ENCODE data around the gene CYP2F1. TPM values are rescaled to one million over a fixed set of nuclear protein-coding genes. Genes with fewer than 3 reads are reported as not detected.
"Not testable (repeated sequence)": the region's sequence is repeated elsewhere in the genome, so short reads cannot be mapped to it uniquely, and the experiment has no call there.

CYP2F1 gene
- total and polyA plus RNA-seq, 8 donors, result 0.30 TPM; not detected in 7

DNA sequence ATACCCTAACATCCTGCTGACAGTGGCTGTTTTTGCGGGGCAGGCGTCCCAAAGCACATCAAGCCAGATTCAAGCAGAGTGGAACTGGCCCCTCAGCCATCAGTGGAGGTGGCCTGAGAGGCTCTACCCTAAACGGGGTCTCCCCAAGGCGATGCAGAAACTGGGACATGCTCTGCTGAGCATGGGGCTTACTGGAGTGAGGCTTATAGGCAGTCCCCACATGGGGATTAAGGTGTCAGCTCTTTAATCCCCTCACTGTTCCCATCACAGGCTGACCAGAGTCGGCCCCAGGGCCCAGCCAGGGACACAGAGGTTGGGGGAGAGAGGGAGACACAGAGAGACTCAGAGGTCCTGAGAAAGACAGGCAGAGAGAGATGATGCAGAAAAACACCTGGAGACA, 17.0 kb downstream of the CYP2F1 start:
- WGBS, 5 donors, result 71 to 91% (median 87%) methylated on average over 2 to 5 of the region's 5 CpGs

DNA sequence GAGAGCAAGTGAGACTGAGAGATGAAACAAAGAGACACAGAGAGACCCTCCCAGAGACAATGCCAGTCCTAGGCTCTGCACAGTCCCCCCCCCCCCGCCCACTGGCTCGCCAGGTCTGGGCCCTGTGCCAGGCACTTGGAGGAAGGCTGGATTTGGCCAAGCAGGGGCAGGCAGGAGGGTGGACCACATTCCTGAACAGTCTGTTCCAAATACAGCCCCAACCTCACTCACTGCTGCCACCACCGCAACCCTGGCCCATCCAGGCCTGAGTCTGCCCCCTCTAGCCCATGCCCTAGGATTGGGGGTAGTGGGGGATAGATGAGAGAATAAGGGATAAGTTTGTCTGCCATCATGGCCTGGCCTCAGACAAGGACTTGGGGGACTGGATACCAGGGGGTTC, 19.0 kb downstream of the CYP2F1 start:
- H3K4me3 ChIP-seq, result no peak overlapping the region
- DNase-seq, result no peak
- no peak overlapping the region for H3K27ac ChIP-seq
- intact Hi-C loops (cut with DNase I; ENCODE audit: low total_unique reads), result no loop called here
- peaks cover 0 to 26% (median 9%) of the 10 kb centered on the region in 4 donors for H3K4me1 ChIP-seq
- WGBS, 5 donors, result 17 to 62% (median 22%) methylated on average over 1 to 3 of the region's 3 CpGs
- H3K9me3 ChIP-seq, result no peaks in the 10 kb centered on the region
- no peak for TF ChIP-seq POLR2AphosphoS5 (IDR thresholded peaks at IDR 0.05)
- no peak for TF ChIP-seq EP300 (IDR thresholded peaks at IDR 0.05)
- TF ChIP-seq, protein P1, sequence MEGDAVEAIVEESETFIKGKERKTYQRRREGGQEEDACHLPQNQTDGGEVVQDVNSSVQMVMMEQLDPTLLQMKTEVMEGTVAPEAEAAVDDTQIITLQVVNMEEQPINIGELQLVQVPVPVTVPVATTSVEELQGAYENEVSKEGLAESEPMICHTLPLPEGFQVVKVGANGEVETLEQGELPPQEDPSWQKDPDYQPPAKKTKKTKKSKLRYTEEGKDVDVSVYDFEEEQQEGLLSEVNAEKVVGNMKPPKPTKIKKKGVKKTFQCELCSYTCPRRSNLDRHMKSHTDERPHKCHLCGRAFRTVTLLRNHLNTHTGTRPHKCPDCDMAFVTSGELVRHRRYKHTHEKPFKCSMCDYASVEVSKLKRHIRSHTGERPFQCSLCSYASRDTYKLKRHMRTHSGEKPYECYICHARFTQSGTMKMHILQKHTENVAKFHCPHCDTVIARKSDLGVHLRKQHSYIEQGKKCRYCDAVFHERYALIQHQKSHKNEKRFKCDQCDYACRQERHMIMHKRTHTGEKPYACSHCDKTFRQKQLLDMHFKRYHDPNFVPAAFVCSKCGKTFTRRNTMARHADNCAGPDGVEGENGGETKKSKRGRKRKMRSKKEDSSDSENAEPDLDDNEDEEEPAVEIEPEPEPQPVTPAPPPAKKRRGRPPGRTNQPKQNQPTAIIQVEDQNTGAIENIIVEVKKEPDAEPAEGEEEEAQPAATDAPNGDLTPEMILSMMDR (IDR thresholded peaks at IDR 0.05), result no peak
- no peak for TF ChIP-seq POLR2A (IDR thresholded peaks at IDR 0.05)
- H3K36me3 ChIP-seq, result no peaks in the 10 kb centered on the region
- H3K27me3 ChIP-seq, result peaks cover 0 to 10% (median 0%) of the 10 kb centered on the region in 3 donors

More for the DNA sequence above, 17.0 kb downstream of the CYP2F1 start:
- Histone ChIP-seq H3K27me3 (peaks cover 0 to 10% (median 0%) of the 10 kb centered on the region in 3 donors), H3K4me1 (peaks cover 5 to 28% (median 14%) of the 10 kb centered on the region in 4 donors), H3K9me3 (no peaks in the 10 kb centered on the region), H3K4me3 (no peak overlapping the region), H3K27ac (no peak overlapping the region), H3K36me3 (no peaks in the 10 kb centered on the region)
- no peak for DNase-seq
- intact Hi-C loops (cut with DNase I; ENCODE audit: low total_unique reads), result no loop called here
- TF ChIP-seq, protein P1 (IDR thresholded peaks at IDR 0.05), result no peak
- TF ChIP-seq POLR2A (IDR thresholded peaks at IDR 0.05), result no peak

DNA sequence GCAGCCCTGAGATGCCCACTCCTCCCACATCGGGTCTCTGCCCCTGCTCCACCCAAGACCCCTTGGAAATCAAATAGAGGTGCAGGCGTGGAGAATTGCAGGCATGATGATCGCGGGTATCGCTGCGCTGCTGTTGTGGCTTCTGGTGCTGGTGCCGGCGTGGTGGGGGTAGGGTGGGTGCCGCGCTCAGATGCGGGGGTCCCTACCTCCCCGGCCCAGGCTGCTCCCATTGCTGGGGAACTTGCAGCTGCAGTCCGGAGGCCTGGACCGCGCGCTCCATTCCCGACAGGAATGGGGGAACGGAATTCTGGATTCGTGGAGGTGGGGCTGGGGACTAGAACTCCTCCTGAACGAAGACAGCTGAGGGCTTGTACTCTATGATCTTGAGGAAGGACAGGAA, 20.4 kb downstream of the CYP2F1 start:
- no peak overlapping the region for H3K4me3 ChIP-seq
- peaks cover 0 to 22% (median 8%) of the 10 kb centered on the region in 4 donors for H3K4me1 ChIP-seq
- no peak for DNase-seq
- WGBS, 5 donors, result 82 to 93% (median 87%) methylated on average over 13 to 20 of the region's 20 CpGs
- H3K36me3 ChIP-seq, result no peaks in the 10 kb centered on the region
- H3K9me3 ChIP-seq, result no peaks in the 10 kb centered on the region
- H3K27ac ChIP-seq, result no peak overlapping the region
- no peak for TF ChIP-seq POLR2A (IDR thresholded peaks at IDR 0.05)
- no peak for TF ChIP-seq EP300 (IDR thresholded peaks at IDR 0.05)
- TF ChIP-seq, protein P1 (IDR thresholded peaks at IDR 0.05), result no peak
- no peak for TF ChIP-seq POLR2AphosphoS5 (IDR thresholded peaks at IDR 0.05)
- intact Hi-C loops (cut with DNase I; ENCODE audit: low total_unique reads), result no loop called here
- H3K27me3 ChIP-seq, result peaks cover 0 to 10% (median 0%) of the 10 kb centered on the region in 3 donors

DNA sequence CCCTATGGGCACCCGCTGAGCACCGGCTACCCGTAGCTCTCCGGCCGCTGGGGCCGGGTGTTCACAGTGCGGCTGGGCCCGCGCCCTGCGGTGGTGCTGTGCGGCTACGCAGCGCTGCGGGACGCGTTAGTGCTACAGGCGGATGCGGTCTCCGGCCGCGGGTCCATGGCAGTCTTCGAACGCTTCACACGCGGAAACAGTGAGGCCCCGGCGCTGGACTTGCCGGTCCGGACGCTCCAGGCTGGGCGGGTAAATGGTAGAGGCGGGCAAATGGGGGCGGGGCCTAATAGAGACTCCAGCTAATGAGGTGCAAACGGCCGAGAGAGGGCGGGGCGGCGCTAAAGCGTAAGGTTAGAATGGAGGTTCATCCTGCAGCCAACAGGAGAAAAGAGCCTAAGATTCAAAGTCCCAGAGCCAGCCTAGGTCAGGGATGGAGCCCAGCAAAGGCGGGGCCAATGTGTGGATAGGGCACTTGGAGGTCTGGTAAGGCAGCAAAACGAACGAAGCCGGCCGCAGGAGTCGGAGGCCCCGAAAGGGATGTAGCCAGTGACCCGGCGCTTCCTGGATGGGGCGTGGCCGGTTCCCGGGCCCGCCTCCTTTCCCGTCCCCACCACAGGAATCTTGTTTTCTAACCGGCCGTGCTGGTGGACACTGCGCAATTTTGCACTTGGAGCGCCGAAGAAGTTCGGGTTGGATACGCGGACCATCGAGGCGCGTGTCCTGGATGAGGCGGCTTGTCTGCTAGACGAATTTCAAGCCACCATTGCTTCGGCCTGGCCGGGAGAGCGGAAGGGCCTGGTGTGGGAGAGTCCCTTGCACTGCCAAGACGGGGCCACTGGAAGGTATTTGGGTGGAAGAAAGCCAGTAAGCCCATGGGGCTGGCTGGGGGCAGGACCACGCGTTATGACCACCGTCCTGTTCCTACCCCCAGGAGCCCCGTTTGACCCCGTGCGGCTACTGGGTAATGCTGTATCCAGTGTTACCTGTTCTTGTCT, 21.5 kb downstream of the CYP2F1 start:
- H3K9me3 ChIP-seq; H3K36me3 ChIP-seq; intact Hi-C loops (cut with DNase I; ENCODE audit: low total_unique reads): not testable (repeated sequence)
- Histone ChIP-seq H3K4me3 (peak overlapping the region; percentile 44 to 50 (median 46)), H3K27me3 (peaks cover 0 to 10% (median 0%) of the 10 kb centered on the region in 3 donors), H3K4me1 (peaks cover 0 to 22% (median 8%) of the 10 kb centered on the region in 4 donors), H3K27ac (peak overlapping the region; percentile 46 to 84 (median 66))
- 0 to 16% (median 11%) methylated on average over 21 to 50 of the region's 76 CpGs for WGBS, 5 donors
- DNase-seq, result peak; percentile 47 to 87
